HG03039 (cell line): Measurements from ENCODE around the gene C1orf174.

Experiments used
- ATAC-seq: cut with Tn5 transposase; IDR thresholded peaks from one replicate; pipeline ENCODE4 v1.9.1; 2021; ENCODE audit warnings: mild to moderate bottlenecking, moderate library complexity; ENCODE audit not compliant: unreplicated experiment

Gene C1orf174

GRCh38 chr1:3879099-3879498 is 21.0 kb downstream of the C1orf174 start:
- no peak for ATAC-seq

DNA sequence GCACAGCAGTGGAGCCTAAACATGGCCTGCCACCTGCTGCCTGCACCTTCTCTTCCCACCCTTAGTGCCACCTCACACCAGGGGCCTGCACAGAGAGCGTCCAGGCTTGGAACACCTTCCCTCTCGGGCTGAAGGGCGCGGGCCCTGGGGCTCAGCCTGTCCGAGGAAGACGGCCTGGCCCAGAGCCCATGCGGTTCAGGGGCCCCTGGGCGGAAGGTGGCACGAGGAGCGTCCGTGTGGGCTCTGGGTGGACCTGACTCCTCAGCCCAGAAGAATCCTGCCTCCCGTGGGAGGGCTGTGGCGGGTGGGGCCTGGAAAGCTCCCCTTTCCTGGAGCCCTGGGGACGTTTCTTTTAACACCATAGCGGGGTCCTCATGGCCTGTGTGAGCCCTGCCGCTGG is 23.4 kb downstream of the C1orf174 start:
- ATAC-seq: no peak

DNA sequence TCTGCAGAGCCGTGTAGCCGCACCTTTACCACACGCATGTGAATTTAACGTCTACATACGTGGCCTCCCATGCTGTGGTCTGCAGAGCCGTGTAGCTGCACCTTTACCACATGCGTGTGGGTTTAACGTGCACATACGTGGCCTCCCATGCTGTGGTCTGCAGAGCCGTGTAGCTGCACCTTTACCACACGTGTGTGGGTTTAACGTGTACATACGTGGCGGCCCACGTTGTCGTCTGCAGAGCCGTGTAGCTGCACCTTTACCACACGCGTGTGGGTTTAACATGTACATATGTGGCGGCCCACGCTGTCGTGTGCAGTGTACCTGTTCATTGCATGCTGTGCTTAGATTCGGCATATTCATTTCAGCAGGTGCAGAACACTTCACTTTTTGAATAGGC is 25.3 kb downstream of the C1orf174 start:
- ATAC-seq: no peak

- no peak for ATAC-seq
Observed at GRCh38 chr1:3872546-3872945, 27.5 kb downstream of the C1orf174 start.

DNA sequence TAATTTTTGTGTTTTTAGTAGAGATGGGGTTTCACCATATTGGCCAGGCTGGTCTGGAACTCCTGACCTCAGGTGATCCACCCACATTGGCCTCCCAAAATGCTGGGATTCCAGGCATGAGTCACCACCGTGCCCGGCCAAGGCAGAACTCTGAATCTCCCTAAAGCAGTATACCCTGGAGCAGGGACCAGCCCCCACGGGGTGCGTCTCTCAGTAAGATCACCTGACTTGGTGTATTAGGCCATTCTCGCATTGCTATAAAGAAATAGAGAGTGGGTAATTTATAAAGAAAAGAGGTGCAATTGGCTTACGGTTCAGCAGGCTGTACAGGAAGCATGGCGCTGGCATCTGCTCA is 28.6 kb downstream of the C1orf174 start:
- no peak for ATAC-seq

DNA sequence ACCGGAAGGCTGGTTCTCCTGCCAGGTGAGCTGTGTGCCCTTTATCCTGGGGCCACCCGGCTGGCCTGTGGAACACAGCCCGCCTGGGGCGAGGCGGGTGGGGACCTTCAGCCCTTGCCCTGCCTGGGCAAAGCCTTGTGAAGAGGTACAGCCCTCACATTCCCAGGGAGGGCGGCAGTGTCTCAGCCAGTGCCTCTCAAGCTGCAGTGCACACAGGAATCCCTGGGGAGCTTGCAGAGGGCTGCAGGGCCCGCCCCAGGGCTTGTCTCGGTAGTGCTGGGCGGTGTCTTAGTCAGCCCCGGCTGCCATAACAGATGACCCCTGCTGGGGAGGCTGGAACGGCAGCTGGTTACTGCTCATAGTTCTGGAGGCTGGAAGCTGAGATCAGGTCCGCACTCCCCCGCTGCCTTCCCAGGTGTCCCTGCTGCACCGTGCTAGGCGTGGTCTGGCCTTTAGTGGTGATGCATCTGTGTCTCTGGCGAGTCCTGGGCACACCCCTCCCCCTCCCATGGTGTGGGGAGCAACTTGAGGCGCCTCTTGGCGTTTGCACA is 30.2 kb downstream of the C1orf174 start:
- ATAC-seq: no peak

- no peak for ATAC-seq
Observed at GRCh38 chr1:3868464-3869006, 31.5 kb downstream of the C1orf174 start.

DNA sequence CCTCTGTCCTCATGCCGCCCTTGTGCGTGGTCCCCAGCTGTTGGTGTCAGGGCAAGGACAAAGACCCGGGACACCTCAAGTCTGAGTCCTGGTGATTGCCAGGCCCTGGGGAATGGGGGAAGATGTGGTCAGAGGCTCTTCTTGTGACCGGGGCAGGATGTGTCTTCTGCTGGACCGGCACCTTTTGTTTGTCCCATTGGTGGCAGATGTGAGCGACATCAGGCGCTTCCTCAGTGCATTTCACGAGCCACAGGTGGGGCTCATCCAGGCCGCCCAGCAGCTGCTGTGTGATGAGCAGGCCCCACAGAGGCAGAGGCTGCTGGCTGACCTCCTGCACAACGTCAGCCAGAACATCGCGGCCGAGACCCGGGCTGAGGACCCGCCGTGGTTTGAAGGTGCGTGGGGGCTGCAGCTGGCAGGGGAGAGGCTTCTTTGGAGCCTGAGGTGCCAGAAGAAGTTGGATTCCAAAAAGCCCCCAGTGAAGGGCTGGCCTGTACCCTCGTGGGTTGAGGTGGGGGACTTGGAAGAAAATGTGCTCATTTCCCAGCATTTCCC is 34.4 kb downstream of the C1orf174 start:
- ATAC-seq: no peak

- ATAC-seq: no peak
Observed at GRCh38 chr1:3864884-3865283, 35.2 kb downstream of the C1orf174 start.

DNA sequence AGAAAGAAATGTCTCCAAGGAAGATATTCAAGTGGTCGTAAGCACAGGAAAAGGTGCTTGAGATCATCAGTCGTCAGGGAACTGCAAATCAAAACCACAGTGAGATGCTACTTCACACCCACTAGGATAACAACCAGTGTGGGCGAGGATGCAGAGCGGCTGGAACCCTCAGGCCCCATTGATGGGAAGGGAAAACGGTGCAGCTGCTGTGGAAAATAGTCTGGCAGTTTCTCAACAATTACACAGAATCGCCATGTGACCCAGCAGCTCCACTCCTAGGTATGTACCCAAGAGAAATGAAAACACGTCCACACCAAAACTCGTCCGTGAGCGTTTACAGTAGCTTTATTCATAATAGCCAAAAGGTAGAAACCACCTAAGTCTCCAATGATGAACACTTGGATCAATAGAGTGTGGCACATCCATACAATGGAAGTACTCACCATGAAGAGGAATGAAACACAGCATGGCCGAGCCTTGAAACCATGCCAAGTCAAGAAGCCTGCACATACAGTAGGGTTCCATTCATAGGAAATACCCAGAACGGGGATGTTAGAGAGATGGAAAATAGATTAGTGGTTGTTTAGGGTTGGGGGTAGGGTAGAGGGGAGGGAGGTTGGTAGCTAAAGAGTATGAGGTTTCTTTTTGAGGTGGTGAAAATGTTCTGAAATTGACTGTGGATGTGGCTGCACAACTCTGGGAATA is 36.7 kb downstream of the C1orf174 start:
- ATAC-seq: no peak

DNA sequence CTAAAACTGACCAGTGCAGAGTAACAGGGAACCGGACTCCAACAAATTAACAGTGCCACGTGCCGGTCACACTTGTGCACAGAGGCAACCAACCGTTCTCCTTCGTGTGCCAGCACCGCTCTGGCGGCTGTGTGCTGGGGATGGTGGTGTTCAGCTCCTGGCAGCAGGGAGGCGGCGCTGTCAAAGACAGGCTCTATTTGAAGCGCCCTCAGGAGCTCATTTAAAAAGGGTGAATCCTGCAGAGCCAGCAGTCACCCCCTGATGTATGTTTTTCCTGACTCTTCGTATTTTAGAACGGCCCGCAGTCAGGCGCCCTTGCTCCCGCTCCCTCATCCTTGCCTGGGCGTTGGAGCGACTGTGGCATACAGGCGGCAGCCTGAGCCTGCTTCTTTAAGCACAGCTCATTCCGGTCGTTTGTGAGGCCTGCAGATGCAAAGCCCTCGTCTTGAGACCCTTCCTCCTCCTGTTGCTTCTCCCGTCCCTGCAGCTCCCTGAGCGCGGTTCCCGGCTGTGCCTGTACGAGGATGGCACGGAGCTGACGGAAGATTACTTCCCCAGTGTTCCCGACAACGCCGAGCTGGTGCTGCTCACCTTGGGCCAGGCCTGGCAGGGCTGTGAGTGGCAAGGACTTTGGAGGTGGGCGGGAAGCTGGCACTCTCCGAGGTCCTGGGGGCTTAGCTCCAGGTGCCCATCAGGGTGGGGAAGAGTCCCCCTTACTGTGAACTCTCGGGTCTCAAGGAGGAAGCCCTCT is 41.7 kb downstream of the C1orf174 start:
- no peak for ATAC-seq

DNA sequence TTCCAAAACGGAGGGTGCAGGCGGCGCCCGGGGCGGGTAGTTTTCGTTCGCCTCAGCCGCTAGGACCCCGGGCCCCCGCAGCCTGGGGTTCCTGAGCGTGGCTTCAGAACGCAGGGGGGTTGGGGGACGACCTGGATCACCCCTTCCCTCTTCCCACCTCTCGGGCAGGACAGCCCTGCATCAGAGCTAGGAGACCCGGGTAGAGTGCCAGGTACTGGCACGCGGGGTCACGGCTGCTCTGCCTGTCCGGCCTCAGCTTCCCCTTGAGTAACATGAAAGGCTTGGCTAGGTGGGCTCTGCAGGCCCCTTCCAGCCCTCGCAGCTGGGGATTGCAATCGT is 42.3 kb downstream of the C1orf174 start:
- no peak for ATAC-seq

- peak; percentile 89 for ATAC-seq
Observed at GRCh38 chr1:3856923-3857790, 42.9 kb downstream of the C1orf174 start, which contains the start of the genes CEP104 and DFFB. Gene CEP104, minus strand, starts transcription at chr1:3857211. Its CDS starts 4,804 bp downstream, at chr1:3852407. Gene DFFB, plus strand, starts transcription at chr1:3857476. Its CDS starts 128 bp downstream, at chr1:3857604.

GRCh38 chr1:3852711-3853485 is 47.2 kb downstream of the C1orf174 start:
- ATAC-seq: no peak

GRCh38 chr1:3852091-3852490 is 48.0 kb downstream of the C1orf174 start:
- ATAC-seq: no peak

- ATAC-seq: no peak
Observed at GRCh38 chr1:3851292-3851691, 48.8 kb downstream of the C1orf174 start.

GRCh38 chr1:3850857-3851256 is 49.2 kb downstream of the C1orf174 start:
- ATAC-seq: no peak

DNA sequence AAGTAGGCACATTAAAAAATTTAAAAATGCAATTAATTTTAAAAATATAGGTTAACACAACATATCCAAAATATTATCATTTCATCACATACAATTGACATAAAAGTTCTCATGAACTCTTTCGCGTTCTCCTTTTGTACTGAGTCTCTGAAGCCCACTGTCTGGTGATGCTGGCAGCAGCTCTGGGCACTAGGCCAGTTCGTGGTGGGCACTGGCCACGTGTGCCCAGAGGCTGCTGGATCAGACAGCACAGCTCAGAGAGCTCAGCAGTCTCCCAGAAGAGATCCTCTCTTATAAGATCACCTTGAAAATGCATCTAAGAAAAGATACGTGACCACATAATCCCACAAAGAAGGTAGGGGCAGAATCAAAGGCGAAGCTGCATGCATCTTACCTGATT is 53.0 kb downstream of the C1orf174 start:
- no peak for ATAC-seq

GRCh38 chr1:3846541-3846940 is 53.5 kb downstream of the C1orf174 start:
- ATAC-seq: no peak

DNA sequence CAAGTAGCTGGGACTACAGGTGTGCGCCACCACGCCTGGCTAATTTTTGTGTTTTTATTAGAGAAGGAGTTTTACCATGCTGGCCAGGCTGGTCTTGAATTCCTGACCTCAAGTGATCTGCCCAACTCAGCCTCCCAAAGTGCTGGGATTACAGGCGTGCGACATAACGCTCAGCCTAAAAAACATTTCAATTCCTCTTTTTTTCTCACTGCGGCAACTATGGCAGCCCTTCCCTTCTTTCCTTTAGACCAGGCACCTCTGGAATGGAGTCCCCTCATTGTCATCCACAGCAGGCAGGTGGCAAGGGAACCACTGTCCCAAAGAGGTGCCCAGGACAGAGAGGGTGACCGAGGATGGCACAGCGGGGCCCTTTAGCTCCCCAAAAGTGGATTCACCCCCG is 57.2 kb downstream of the C1orf174 start:
- ATAC-seq: no peak
